ENCODE data around the gene TDP2. TPM values are rescaled to one million over a fixed set of nuclear protein-coding genes. Genes with fewer than 3 reads are reported as not detected.

The TDP2 gene
- total RNA-seq: 44.6 and 44.9 TPM in 2 replicates
- long read RNA-seq, transcript TDP2-202 (7 exons, 2,071 nt): major isoform, 46 of 68 reads
- long read RNA-seq, partial matches to known transcripts: 13 of 68 reads
- long read RNA-seq, other reads (novel, unspliced or antisense): 9 of 68 reads

GRCh38 chr6:24666641-24667377 lies at the start of gene TDP2, which contains the start of gene ACOT13:
TDP2 (minus strand) TSS chr6:24666899; CDS start chr6:24666862, 37 bp downstream.
ACOT13 (plus strand) TSS chr6:24667077; CDS start chr6:24667264, 187 bp downstream.
- peak; percentile 91 for DNase-seq (ENCODE audit: low read depth, low spot score)
- Mint-ChIP-seq H3K36me3 (ENCODE audit: low read depth) (peaks cover 33% of the 10 kb centered on the region), H3K4me3 (peak within 1 kb of the TSS; percentile 95), H3K4me1 (peaks cover 35% of the 10 kb centered on the region), H3K9me3 (peaks cover 10% of the 10 kb centered on the region), H3K27ac (ENCODE audit: unreplicated experiment) (peak within 1 kb of the TSS; percentile 100), H3K27me3 (ENCODE audit: low read depth) (no peaks in the 10 kb centered on the region)
- peak; percentile 68 for TF ChIP-seq CTCF (conservative IDR thresholded peaks at IDR 0.05)

GRCh38 chr6:24710519-24711303 lies 44.0 kb upstream of the TDP2 start:
- Mint-ChIP-seq H3K4me1 (peaks cover 10% of the 10 kb centered on the region), H3K27ac (ENCODE audit: unreplicated experiment) (no peak overlapping the region), H3K36me3 (ENCODE audit: low read depth) (peaks cover 19% of the 10 kb centered on the region), H3K27me3 (ENCODE audit: low read depth) (no peaks in the 10 kb centered on the region), H3K9me3 (no peaks in the 10 kb centered on the region), H3K4me3 (no peak overlapping the region)
- no peak for DNase-seq (ENCODE audit: low read depth, low spot score)
- TF ChIP-seq CTCF (conservative IDR thresholded peaks at IDR 0.05): no peak

- no peak for DNase-seq (ENCODE audit: low read depth, low spot score)
- no peak for TF ChIP-seq CTCF (conservative IDR thresholded peaks at IDR 0.05)
- H3K36me3 Mint-ChIP-seq (ENCODE audit: low read depth): peaks cover 17% of the 10 kb centered on the region
- H3K27me3 Mint-ChIP-seq (ENCODE audit: low read depth): no peaks in the 10 kb centered on the region
- H3K9me3 Mint-ChIP-seq: no peaks in the 10 kb centered on the region
- H3K4me1 Mint-ChIP-seq: peaks cover 3% of the 10 kb centered on the region
- H3K4me3 Mint-ChIP-seq: no peak overlapping the region
- H3K27ac Mint-ChIP-seq (ENCODE audit: unreplicated experiment): no peak overlapping the region
These were observed 42.5 kb upstream of the TDP2 start for GRCh38 chr6:24709014-24709711.

GRCh38 chr6:24708612-24709011 lies 41.9 kb upstream of the TDP2 start:
- H3K4me3 Mint-ChIP-seq: no peak overlapping the region
- peaks cover 16% of the 10 kb centered on the region for H3K36me3 Mint-ChIP-seq (ENCODE audit: low read depth)

More at GRCh38 chr6:24708612-24709011, 41.9 kb upstream of the TDP2 start:
- TF ChIP-seq CTCF (conservative IDR thresholded peaks at IDR 0.05): no peak
- DNase-seq (ENCODE audit: low read depth, low spot score): no peak
- no peaks in the 10 kb centered on the region for H3K9me3 Mint-ChIP-seq
- no peak overlapping the region for H3K27ac Mint-ChIP-seq (ENCODE audit: unreplicated experiment)
- no peaks in the 10 kb centered on the region for H3K27me3 Mint-ChIP-seq (ENCODE audit: low read depth)
- H3K4me1 Mint-ChIP-seq: peaks cover 3% of the 10 kb centered on the region

All from neural crest cell (in vitro differentiated cells).